HepG2 (cell line): ENCODE results near the gene CALU. TPM values are rescaled to one million over a fixed set of nuclear protein-coding genes. Genes with fewer than 3 reads are reported as not detected.

Experiments used
- ATAC-seq: fragments of 200-7000 bp; cut with Tn5 transposase; 3 replicates; pipeline ENCODE4 v1.9.1; 2020; ENCODE audit warnings: mild to moderate bottlenecking, moderate library complexity
- BruUV-seq: library from RNA; stranded (reverse); fragments of 400-500 nt; replicated peaks from 2 replicates; lab custom pipeline; 2021; lab: Mats Ljungman, UMichigan
- CTCF ChIA-PET: fragments of 300-600 bp; formaldehyde crosslinking; extraction: SDS; loops from one replicate; lab custom pipeline; 2021; ENCODE audit warnings: low total read pairs, inconsistent platforms, low intra/inter-chr PET ratio; lab: Yijun Ruan, JAX
- POLR2A ChIA-PET: fragments of 350-600 bp; sonication (Branson Sonifier 250); formaldehyde crosslinking; loops from one replicate; lab custom pipeline; 2020; ENCODE audit warnings: antibody characterized with exemption, inconsistent platforms; lab: Yijun Ruan, JAX
- DNase-seq: peaks from one replicate; pipeline ENCODE4 v3.0.0-alpha.2; 2015; ENCODE audit warnings: low spot score
- FAIRE-seq: peaks from 3 replicates; lab custom pipeline; 2011; peaks lifted over from hg19 to GRCh38; lab: Jason Lieb, UNC
- H2AFZ ChIP-seq: one replicate; pipeline ENCODE4 v1.6.1; 2011; ENCODE audit warnings: low read length, inconsistent platforms
- H3K27ac ChIP-seq: fragments of 300-600 bp; 3 replicates; pipeline ENCODE4 v1.8.0; 2011; ENCODE audit warnings: mixed run types, mild to moderate bottlenecking, mixed read lengths, low read length, inconsistent platforms; ENCODE audit not compliant: insufficient read depth; ENCODE audit errors: extremely low read length
- H3K27me3 ChIP-seq, 2 experiments: fragments of 200-600 bp in 1 of 2; 2 replicates in 1 of 2; 3 replicates in 1 of 2; pipeline versions ENCODE4 v1.6.0 to v1.8.0; 2011; ENCODE audit warnings: low read length in 2 of 2, mild to moderate bottlenecking in 2 of 2, moderate library complexity in 2 of 2, inconsistent platforms in 1 of 2; ENCODE audit not compliant: insufficient read depth in 2 of 2, control insufficient read depth in 1 of 2
- H3K36me3 ChIP-seq, 2 experiments: fragments of 200-600 bp in 1 of 2; replicated peaks in 1 of 2; 2 replicates in 1 of 2; 3 replicates in 1 of 2; pipeline versions ENCODE4 v1.5.1 to v1.8.0; 2011; ENCODE audit warnings: low read length in 2 of 2, inconsistent platforms in 1 of 2; ENCODE audit not compliant: insufficient read depth in 2 of 2, control insufficient read depth in 1 of 2
- H3K4me1 ChIP-seq: 2 replicates; pipeline ENCODE4 v1.5.1; 2012; ENCODE audit warnings: low read length, inconsistent platforms; ENCODE audit not compliant: insufficient read depth
- H3K4me2 ChIP-seq: 2 replicates; pipeline ENCODE4 v1.6.0; 2011; ENCODE audit warnings: low read depth, low read length, inconsistent platforms
- H3K4me3 ChIP-seq, 3 experiments: fragments of 200-600 bp in 1 of 3; sonication (generic), shearing (Covaris generic) in 1 of 3; replicated peaks in 1 of 3; 2 replicates each; pipeline ENCODE4 v1.5.1; 2011 to 2016; ENCODE audit warnings: low read length in 3 of 3, inconsistent platforms in 2 of 3, low read depth in 2 of 3, mild to moderate bottlenecking in 2 of 3, control low read depth in 1 of 3, mixed read lengths in 1 of 3; ENCODE audit not compliant: insufficient read depth in 1 of 3
- H3K79me2 ChIP-seq: one replicate; pipeline ENCODE4 v1.6.1; 2011; ENCODE audit warnings: low read length, inconsistent platforms; ENCODE audit not compliant: insufficient read depth
- H3K9ac ChIP-seq: 2 replicates; pipeline ENCODE4 v1.6.0; 2011; ENCODE audit warnings: mild to moderate bottlenecking, low read depth, low read length, inconsistent platforms; ENCODE audit not compliant: insufficient read depth
- H3K9me3 ChIP-seq: 2 replicates; pipeline ENCODE4 v1.5.1; 2012; ENCODE audit warnings: mild to moderate bottlenecking, low read length
- H4K20me1 ChIP-seq: 2 replicates; pipeline ENCODE4 v1.6.0; 2011; ENCODE audit warnings: inconsistent platforms, mild to moderate bottlenecking, low read length, moderate library complexity; ENCODE audit not compliant: insufficient read depth
- FOSL1 ChIP-seq: sonication (generic); formaldehyde crosslinking; IDR thresholded peaks from 2 replicates; pipeline ENCODE4 v1.9.0; 2021; ENCODE audit warnings: missing genetic modification reagents, borderline replicate concordance
- GFI1 ChIP-seq: sonication (generic); formaldehyde crosslinking; IDR thresholded peaks from 2 replicates; pipeline ENCODE4 v1.5.0; 2020; ENCODE audit warnings: missing genetic modification reagents, mild to moderate bottlenecking, borderline replicate concordance
- MAFF ChIP-seq: IDR thresholded peaks from 2 replicates; pipeline ENCODE4 v1.6.1; 2011; ENCODE audit warnings: low read depth, low read length, improper control_type of control experiment
- MEF2D ChIP-seq: sonication (generic); formaldehyde crosslinking; IDR thresholded peaks from 2 replicates; pipeline ENCODE4 v1.5.1; 2020; ENCODE audit warnings: mild to moderate bottlenecking, missing genetic modification reagents
- NAIF1 ChIP-seq: sonication (generic); formaldehyde crosslinking; IDR thresholded peaks from 2 replicates; pipeline ENCODE4 v1.5.0; 2020; ENCODE audit warnings: mild to moderate bottlenecking, missing genetic modification reagents, borderline replicate concordance
- PCBP2 ChIP-seq: fragments of 200-400 bp; formaldehyde crosslinking; optimal IDR thresholded peaks from 2 replicates; pipeline ENCODE3; 2018; ENCODE audit warnings: low read length, low read depth; ENCODE audit not compliant: poor library complexity, severe bottlenecking
- REXO4 ChIP-seq: sonication (generic); formaldehyde crosslinking; IDR thresholded peaks from 2 replicates; pipeline ENCODE4 v1.8.0; 2022; ENCODE audit warnings: missing genetic modification reagents, mild to moderate bottlenecking, borderline replicate concordance
- ZNF878 ChIP-seq: sonication (generic); formaldehyde crosslinking; IDR thresholded peaks from 2 replicates; pipeline ENCODE4 v1.8.1; 2023; ENCODE audit warnings: mild to moderate bottlenecking, missing genetic modification reagents, moderate library complexity
- WGBS: methylation state at CpG from one replicate; pipeline ENCODE4 v1.1.6; 2017; ENCODE audit warnings: low lambda C conversion rate; 5-methylcytosine and 5-hydroxymethylcytosine counted together
- in situ Hi-C: cut with HindIII; loops from 2 replicates; pipeline ENCODE4 v1.10.0; 2017; ENCODE audit warnings: low pct_unique_long_range_greater_than_20kb; ENCODE audit not compliant: extremely low pct_ligation_motif_present
- intact Hi-C: fragments of 100-400 bp; cut with micrococcal nuclease; formaldehyde crosslinking; loops from one replicate; pipeline ENCODE4 v1.10.0; 2022; ENCODE audit not compliant: unreplicated experiment
- polyA plus RNA-seq, 8 experiments: library from polyadenylated mRNA; depleted of rRNA in 3 of 8; stranded (reverse) in 7 of 8; unstranded in 1 of 8; fragments of >200 nt; fragmentation: Illumina TruSeq in 4 of 8; extraction: Trizol in 4 of 8; gene quantifications; 2 replicates each; pipeline versions ENCODE4 v1.2.1 to v1.2.3, GENCODE V29; 2011 to 2016; ENCODE audit warnings: low read depth in 4 of 8, missing spikeins in 1 of 8, mixed read lengths in 1 of 8; ENCODE audit not compliant: insufficient read depth in 1 of 8
- total RNA-seq, 5 experiments: library from RNA; depleted of rRNA; stranded (reverse); fragments of >200 nt; fragmentation: Illumina TruSeq; extraction: Trizol; gene quantifications; 2 replicates each; pipeline ENCODE4 v1.2.3, GENCODE V29; 2016; ENCODE audit warnings: low read depth in 1 of 5
- TF ChIP-seq, protein P1 (sequence below): sonication (generic); formaldehyde crosslinking; IDR thresholded peaks from 2 replicates; pipeline ENCODE4 v1.5.1; 2020; ENCODE audit warnings: missing genetic modification reagents, mild to moderate bottlenecking, borderline replicate concordance
- TF ChIP-seq, protein P2 (sequence below): sonication (generic); formaldehyde crosslinking; IDR thresholded peaks from 2 replicates; pipeline ENCODE4 v1.5.1; 2020; ENCODE audit warnings: mild to moderate bottlenecking, missing genetic modification reagents, moderate library complexity
- TF ChIP-seq, protein P3 (sequence below): sonication (generic); formaldehyde crosslinking; IDR thresholded peaks from 2 replicates; pipeline ENCODE4 v1.8.1; 2023; ENCODE audit warnings: mild to moderate bottlenecking, inconsistent platforms, moderate library complexity, missing genetic modification reagents, borderline replicate concordance
- TF ChIP-seq, protein P4 (sequence below): sonication (generic); formaldehyde crosslinking; IDR thresholded peaks from 2 replicates; pipeline ENCODE4 v1.4.0; 2020; ENCODE audit warnings: missing genetic modification reagents

CALU gene
- total and polyA plus RNA-seq, 2 of the 13 experiments (the other 11 are each of a cell fraction or from before 2014, with no cell fraction given) = 198 to 252 TPM

DNA sequence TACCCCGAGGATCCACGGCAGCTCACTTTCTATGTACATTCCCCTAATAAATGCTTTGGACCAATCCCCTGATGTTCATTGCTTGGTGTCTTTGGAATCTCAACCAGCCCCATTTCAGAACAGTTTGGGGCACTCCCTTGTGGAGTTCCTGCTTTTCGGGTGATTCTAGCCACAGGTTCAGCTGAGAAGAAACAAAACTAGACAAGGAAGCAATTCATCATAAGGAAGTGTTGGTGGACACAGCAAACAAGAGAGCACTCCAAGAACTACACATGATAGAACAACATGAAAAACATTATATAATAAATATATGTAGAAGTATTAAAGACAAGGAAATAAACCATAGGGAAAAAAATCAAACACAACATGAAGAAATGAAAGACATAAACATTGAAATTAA lies 46.6 kb downstream of the CALU start:
- Histone ChIP-seq H3K4me3 (no peak overlapping the region), H3K4me2 (no peak overlapping the region), H3K27me3 (peaks cover 0 to 10% of the 10 kb centered on the region in 2 experiments; a peak in 1 of 5 replicates), H4K20me1 (no peaks in the 10 kb centered on the region), H3K79me2 (no peaks in the 10 kb centered on the region), H2AFZ (no peak overlapping the region), H3K9ac (no peak overlapping the region), H3K4me1 (peaks cover 26% of the 10 kb centered on the region), H3K36me3 (no peaks in the 10 kb centered on the region), H3K27ac (no peak overlapping the region), H3K9me3 (no peaks in the 10 kb centered on the region)
- CTCF ChIA-PET = no interaction called here
- intact Hi-C loops (loop anchor here (10.0 kb wide), 1 partner anchor 79 kb away; the partner anchor contains the start of gene ATP6V1F), in situ Hi-C loops (no loop called here)
- POLR2A ChIA-PET = no interaction called here
- 21% methylated on average over 3 of the region's 3 CpGs for WGBS
- BruUV-seq = no TSS peak
- FAIRE-seq (no peak), ATAC-seq (no peak), DNase-seq (no peak)
- TF ChIP-seq, protein P1, sequence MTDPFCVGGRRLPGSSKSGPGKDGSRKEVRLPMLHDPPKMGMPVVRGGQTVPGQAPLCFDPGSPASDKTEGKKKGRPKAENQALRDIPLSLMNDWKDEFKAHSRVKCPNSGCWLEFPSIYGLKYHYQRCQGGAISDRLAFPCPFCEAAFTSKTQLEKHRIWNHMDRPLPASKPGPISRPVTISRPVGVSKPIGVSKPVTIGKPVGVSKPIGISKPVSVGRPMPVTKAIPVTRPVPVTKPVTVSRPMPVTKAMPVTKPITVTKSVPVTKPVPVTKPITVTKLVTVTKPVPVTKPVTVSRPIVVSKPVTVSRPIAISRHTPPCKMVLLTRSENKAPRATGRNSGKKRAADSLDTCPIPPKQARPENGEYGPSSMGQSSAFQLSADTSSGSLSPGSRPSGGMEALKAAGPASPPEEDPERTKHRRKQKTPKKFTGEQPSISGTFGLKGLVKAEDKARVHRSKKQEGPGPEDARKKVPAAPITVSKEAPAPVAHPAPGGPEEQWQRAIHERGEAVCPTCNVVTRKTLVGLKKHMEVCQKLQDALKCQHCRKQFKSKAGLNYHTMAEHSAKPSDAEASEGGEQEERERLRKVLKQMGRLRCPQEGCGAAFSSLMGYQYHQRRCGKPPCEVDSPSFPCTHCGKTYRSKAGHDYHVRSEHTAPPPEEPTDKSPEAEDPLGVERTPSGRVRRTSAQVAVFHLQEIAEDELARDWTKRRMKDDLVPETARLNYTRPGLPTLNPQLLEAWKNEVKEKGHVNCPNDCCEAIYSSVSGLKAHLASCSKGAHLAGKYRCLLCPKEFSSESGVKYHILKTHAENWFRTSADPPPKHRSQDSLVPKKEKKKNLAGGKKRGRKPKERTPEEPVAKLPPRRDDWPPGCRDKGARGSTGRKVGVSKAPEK (CRISPR knock-in tag) = no peak
- TF ChIP-seq, protein P2, sequence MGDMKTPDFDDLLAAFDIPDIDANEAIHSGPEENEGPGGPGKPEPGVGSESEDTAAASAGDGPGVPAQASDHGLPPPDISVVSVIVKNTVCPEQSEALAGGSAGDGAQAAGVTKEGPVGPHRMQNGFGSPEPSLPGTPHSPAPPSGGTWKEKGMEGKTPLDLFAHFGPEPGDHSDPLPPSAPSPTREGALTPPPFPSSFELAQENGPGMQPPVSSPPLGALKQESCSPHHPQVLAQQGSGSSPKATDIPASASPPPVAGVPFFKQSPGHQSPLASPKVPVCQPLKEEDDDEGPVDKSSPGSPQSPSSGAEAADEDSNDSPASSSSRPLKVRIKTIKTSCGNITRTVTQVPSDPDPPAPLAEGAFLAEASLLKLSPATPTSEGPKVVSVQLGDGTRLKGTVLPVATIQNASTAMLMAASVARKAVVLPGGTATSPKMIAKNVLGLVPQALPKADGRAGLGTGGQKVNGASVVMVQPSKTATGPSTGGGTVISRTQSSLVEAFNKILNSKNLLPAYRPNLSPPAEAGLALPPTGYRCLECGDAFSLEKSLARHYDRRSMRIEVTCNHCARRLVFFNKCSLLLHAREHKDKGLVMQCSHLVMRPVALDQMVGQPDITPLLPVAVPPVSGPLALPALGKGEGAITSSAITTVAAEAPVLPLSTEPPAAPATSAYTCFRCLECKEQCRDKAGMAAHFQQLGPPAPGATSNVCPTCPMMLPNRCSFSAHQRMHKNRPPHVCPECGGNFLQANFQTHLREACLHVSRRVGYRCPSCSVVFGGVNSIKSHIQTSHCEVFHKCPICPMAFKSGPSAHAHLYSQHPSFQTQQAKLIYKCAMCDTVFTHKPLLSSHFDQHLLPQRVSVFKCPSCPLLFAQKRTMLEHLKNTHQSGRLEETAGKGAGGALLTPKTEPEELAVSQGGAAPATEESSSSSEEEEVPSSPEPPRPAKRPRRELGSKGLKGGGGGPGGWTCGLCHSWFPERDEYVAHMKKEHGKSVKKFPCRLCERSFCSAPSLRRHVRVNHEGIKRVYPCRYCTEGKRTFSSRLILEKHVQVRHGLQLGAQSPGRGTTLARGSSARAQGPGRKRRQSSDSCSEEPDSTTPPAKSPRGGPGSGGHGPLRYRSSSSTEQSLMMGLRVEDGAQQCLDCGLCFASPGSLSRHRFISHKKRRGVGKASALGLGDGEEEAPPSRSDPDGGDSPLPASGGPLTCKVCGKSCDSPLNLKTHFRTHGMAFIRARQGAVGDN (CRISPR knock-in tag) = no peak
- TF ChIP-seq MAFF = no peak
- TF ChIP-seq ZNF878 = no peak
- TF ChIP-seq, protein P3, sequence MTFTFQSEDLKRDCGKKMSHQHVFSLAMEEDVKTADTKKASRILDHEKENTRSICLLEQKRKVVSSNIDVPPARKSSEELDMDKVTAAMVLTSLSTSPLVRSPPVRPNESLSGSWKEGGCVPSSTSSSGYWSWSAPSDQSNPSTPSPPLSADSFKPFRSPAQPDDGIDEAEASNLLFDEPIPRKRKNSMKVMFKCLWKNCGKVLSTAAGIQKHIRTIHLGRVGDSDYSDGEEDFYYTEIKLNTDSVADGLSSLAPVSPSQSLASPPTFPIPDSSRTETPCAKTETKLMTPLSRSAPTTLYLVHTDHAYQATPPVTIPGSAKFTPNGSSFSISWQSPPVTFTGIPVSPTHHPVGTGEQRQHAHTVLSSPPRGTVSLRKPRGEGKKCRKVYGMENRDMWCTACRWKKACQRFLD (CRISPR knock-in tag) = no peak
- no peak for TF ChIP-seq MEF2D (CRISPR knock-in tag)
- no peak for TF ChIP-seq PCBP2
- no peak for TF ChIP-seq GFI1 (CRISPR knock-in tag)
- TF ChIP-seq NAIF1 (CRISPR knock-in tag) = no peak
- TF ChIP-seq FOSL1 (CRISPR knock-in tag) = no peak
- TF ChIP-seq REXO4 (CRISPR knock-in tag) = no peak
- TF ChIP-seq, protein P4, sequence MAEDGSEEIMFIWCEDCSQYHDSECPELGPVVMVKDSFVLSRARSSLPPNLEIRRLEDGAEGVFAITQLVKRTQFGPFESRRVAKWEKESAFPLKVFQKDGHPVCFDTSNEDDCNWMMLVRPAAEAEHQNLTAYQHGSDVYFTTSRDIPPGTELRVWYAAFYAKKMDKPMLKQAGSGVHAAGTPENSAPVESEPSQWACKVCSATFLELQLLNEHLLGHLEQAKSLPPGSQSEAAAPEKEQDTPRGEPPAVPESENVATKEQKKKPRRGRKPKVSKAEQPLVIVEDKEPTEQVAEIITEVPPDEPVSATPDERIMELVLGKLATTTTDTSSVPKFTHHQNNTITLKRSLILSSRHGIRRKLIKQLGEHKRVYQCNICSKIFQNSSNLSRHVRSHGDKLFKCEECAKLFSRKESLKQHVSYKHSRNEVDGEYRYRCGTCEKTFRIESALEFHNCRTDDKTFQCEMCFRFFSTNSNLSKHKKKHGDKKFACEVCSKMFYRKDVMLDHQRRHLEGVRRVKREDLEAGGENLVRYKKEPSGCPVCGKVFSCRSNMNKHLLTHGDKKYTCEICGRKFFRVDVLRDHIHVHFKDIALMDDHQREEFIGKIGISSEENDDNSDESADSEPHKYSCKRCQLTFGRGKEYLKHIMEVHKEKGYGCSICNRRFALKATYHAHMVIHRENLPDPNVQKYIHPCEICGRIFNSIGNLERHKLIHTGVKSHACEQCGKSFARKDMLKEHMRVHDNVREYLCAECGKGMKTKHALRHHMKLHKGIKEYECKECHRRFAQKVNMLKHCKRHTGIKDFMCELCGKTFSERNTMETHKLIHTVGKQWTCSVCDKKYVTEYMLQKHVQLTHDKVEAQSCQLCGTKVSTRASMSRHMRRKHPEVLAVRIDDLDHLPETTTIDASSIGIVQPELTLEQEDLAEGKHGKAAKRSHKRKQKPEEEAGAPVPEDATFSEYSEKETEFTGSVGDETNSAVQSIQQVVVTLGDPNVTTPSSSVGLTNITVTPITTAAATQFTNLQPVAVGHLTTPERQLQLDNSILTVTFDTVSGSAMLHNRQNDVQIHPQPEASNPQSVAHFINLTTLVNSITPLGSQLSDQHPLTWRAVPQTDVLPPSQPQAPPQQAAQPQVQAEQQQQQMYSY = no peak
